Activated T-cell treated with anti-CD3 and anti-CD28 coated beads, Interleukin-2, amount 50 U/mL, for 1 hour (primary cell): ENCODE results near the gene HYOU1.
A peak's percentile ranks its signal among the peaks of the same experiment; 100 is the strongest.
"Not testable (repeated sequence)": the region's sequence is repeated elsewhere in the genome, so short reads cannot be mapped to it uniquely, and the experiment has no call there.

Source experiments
- DNase-seq: peaks from one replicate; pipeline ENCODE4 v3.0.0-alpha.2; 2020

HYOU1 gene

GRCh38 chr11:119042927-119043326 lies 14.1 kb downstream of the HYOU1 start:
- no peak for DNase-seq

- no peak for DNase-seq
Observed at GRCh38 chr11:119041821-119042514, 15.0 kb downstream of the HYOU1 start.

GRCh38 chr11:119039471-119039870 lies 17.5 kb downstream of the HYOU1 start:
- DNase-seq, result not testable (repeated sequence)

GRCh38 chr11:119038884-119039283 lies 18.1 kb downstream of the HYOU1 start:
- DNase-seq, result no peak

- no peak for DNase-seq
Observed at GRCh38 chr11:119034813-119035212, 22.2 kb downstream of the HYOU1 start.

GRCh38 chr11:119033421-119033820 lies 23.6 kb downstream of the HYOU1 start:
- not testable (repeated sequence) for DNase-seq

- no peak for DNase-seq
Observed at GRCh38 chr11:119031912-119032280, 25.1 kb downstream of the HYOU1 start.

GRCh38 chr11:119030329-119031047 lies 26.5 kb downstream of the HYOU1 start, which contains the start of gene SLC37A4:
Gene SLC37A4, minus strand, starts transcription at chr11:119030877.
- peak; percentile 100 for DNase-seq

GRCh38 chr11:119030029-119030328 lies 27.0 kb downstream of the HYOU1 start:
- DNase-seq, result no peak

GRCh38 chr11:119029340-119030028 lies 27.5 kb downstream of the HYOU1 start:
- DNase-seq, result no peak

GRCh38 chr11:119029069-119029339 lies 28.0 kb downstream of the HYOU1 start:
- no peak for DNase-seq

GRCh38 chr11:119028346-119029068 lies 28.5 kb downstream of the HYOU1 start:
- no peak for DNase-seq

- DNase-seq, result no peak
Observed at GRCh38 chr11:119027561-119028345, 29.3 kb downstream of the HYOU1 start.

GRCh38 chr11:119026970-119027369 lies 30.0 kb downstream of the HYOU1 start:
- DNase-seq, result no peak

GRCh38 chr11:119025978-119026766 lies 30.8 kb downstream of the HYOU1 start:
- DNase-seq, result no peak

- DNase-seq, result no peak
Observed at GRCh38 chr11:119025541-119025940, 31.5 kb downstream of the HYOU1 start.

- DNase-seq, result no peak
Observed at GRCh38 chr11:119025099-119025473, 31.9 kb downstream of the HYOU1 start.

GRCh38 chr11:119024430-119025098 lies 32.4 kb downstream of the HYOU1 start:
- no peak for DNase-seq

- no peak for DNase-seq
Observed at GRCh38 chr11:119023741-119024140, 33.3 kb downstream of the HYOU1 start.

- DNase-seq, result no peak
Observed at GRCh38 chr11:119021631-119022030, 35.4 kb downstream of the HYOU1 start.

GRCh38 chr11:119019996-119020395 lies 37.0 kb downstream of the HYOU1 start:
- no peak for DNase-seq
